SK-N-SH treated with all-trans-retinoic acid at 6 μM for 48 hours (cell line): ENCODE data around the gene BAIAP3.

ENCODE experiments used
- ARNTL ChIP-seq: fragments of 450-650 bp; formaldehyde crosslinking; IDR thresholded peaks from 2 replicates; pipeline ENCODE4 v1.5.0; 2020; ENCODE audit warnings: low read depth, mild to moderate bottlenecking, moderate library complexity, borderline replicate concordance
- GLIS3 ChIP-seq: fragments of 250-450 bp; sonication (Bioruptor Pico); IDR thresholded peaks from 2 replicates; pipeline ENCODE4 v1.5.0; 2020; ENCODE audit warnings: mild to moderate bottlenecking, moderate library complexity
- ISL1 ChIP-seq: fragments of 250-450 bp; sonication (Bioruptor Pico); IDR thresholded peaks from 2 replicates; pipeline ENCODE4 v2.1.2; 2022; ENCODE audit warnings: mild to moderate bottlenecking, moderate library complexity
- RARB ChIP-seq: fragments of 250-450 bp; sonication (Bioruptor Pico); IDR thresholded peaks from 2 replicates; pipeline ENCODE4 v1.8.0; 2021; ENCODE audit warnings: mild to moderate bottlenecking, moderate library complexity

DNA sequence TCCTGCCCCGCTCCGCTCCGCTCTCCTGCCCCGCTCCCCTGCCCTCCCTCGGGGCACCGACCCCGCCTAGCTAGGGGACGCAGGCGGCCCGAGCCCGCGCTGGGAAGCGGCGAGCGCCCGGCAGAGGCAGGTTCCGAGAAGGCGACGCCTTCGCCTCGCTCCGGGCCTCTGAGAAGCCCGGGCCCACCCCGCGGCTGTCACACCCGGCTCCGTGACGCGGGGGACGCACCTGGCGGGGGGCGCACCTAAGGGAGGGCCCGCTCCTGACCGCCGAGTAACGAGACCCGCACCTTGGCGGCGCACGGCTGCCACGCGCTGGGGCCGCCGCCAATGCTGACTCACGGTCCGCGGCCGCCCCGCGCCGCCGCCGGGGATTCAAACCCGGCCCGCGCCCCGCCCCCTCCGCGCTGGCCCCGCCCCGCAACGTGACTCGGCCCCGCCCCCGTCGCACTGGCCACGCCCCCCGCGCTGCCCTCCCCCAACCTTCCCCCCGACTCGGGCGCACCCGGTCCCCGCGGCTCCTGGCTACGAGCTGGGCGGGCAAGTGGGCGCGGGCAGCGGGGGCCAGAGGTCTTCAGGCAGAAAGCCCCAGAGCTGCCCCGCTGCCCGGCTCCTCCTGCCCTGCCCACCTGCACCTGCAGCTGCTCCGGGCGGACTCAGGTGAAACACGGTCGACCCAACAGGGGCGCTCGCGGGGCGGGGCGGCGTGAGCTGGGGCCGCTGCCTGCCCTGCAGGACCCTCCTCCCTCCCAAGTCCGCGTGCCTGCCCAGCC, 46.0 kb downstream of the BAIAP3 start:
- no peak for TF ChIP-seq GLIS3 (CRISPR knock-in tag)
- no peak for TF ChIP-seq ARNTL (CRISPR knock-in tag)
- TF ChIP-seq ISL1: no peak
- TF ChIP-seq RARB: no peak
